HG02852 (cell line): ENCODE data around the gene RTF1.
"Not testable (repeated sequence)": the region's sequence is repeated elsewhere in the genome, so short reads cannot be mapped to it uniquely, and the experiment has no call there.

Experiments used
- ATAC-seq: cut with Tn5 transposase; IDR thresholded peaks from one replicate; pipeline ENCODE4 v1.9.1; 2021; ENCODE audit warnings: mild to moderate bottlenecking, moderate library complexity; ENCODE audit not compliant: unreplicated experiment

RTF1 gene

DNA sequence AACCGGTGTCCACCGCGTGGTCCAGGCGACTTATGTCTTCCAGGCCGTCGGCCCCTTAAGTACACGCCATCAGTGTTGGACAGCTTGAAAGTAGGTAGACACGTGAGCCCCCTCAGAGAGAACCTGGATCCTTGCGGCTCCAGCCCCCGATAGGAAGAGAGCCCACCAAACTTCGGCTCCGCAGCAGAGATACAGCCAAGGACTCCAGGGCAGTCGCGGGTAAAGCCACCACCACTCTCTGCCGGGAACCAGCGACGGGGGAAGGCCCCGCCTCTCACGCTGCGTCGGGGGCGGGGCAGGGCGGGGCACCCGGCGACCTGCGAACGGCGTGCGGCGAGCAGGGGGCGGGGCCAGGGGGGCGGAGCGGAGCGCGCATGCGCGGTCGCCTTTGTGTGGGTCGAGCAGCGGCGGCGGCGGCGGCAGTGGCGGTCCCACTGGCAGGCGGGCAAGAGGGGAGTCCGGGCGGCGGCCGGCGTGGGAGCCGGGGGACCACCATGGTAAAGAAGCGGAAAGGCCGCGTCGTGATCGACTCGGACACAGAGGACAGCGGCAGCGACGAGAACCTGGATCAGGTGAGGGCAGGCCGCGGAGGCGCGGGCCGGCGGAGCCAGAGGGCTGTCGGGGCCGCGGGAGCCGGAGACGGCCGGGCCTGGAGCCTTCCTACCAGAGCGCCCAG, at the start of gene RTF1:
RTF1 (plus strand) TSS at position 354 of the 676 bp plus-strand sequence; CDS start at position 375, 21 bp downstream.
- peak; percentile 80 for ATAC-seq

DNA sequence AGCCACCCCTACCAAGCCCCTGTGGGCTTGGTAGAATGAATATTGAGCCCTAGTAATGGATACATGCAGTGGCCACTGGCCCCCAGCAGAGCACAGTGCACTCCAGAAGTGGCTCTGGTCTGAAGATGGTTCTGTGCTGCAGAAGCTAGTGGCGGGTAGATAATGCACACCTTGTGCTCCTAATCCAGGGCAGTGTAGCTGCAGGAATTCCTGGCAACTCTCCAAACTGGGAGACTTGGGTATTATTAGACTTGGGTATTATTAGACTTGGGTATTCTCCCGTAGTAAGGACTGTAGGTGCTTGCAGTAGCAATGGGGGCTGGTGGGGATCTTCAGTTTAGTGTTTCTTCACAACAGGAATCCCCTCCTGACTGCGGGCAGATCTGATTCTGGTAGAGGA, 49.5 kb upstream of the RTF1 start:
- no peak for ATAC-seq

- no peak for ATAC-seq
Observed at GRCh38 chr15:41377978-41378377, 38.9 kb upstream of the RTF1 start.

DNA sequence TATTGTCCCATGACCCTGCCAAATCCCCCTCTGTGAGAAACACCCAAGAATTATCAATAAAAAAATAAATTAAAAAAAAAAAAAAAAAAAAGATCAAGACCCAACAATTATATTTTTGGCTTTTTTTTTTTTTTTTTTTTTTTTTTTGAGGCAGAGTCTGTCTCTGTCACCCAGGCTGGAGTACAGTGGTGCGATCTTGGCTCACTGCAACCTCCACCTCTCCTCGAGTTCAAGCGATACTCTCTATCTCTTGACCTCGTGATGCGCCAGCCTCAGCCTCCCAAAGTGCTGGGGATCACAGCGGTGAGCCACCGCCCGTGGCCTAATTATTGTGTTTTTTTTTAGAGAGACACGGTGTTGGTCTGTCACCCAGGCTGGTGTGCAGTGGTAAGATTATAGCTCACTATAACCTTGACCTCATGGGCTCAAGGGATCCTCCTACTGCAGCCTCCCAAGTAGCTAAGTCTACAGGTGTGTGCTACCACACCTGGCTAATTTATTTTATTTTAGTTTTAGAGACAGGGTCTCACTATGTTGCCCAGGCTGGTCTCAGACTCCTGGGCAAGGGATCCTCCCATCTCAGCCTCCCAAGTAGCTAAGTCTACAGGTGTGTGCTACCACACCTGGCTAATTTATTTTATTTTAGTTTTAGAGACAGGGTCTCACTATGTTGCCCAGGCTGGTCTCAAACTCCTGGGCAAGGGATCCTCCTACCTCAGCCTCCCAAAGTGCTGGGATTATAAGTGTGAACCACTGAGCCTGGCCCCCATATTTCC, 32.7 kb upstream of the RTF1 start:
- ATAC-seq = not testable (repeated sequence)

GRCh38 chr15:41387646-41388045, 29.2 kb upstream of the RTF1 start:
- no peak for ATAC-seq

DNA sequence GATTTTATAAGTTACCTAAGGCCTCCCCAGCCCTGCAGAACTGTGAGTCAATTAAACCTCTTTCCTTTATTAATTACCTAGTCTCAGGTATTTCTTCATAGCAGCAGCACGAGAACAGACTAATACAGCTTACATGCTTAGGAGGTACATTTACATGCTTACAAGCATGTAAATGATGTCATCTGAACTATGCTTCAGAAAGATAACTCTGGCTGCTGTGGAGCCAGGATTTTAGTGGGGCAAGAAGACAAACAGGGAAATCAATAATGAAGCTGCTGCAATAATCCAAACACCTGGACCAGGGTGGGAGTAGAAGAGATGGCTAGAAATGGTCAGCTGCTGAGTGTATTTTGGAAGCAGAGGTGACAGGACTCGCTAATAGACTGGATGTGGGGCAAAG, 24.2 kb upstream of the RTF1 start:
- no peak for ATAC-seq

GRCh38 chr15:41394924-41395323, 22.0 kb upstream of the RTF1 start:
- no peak for ATAC-seq

DNA sequence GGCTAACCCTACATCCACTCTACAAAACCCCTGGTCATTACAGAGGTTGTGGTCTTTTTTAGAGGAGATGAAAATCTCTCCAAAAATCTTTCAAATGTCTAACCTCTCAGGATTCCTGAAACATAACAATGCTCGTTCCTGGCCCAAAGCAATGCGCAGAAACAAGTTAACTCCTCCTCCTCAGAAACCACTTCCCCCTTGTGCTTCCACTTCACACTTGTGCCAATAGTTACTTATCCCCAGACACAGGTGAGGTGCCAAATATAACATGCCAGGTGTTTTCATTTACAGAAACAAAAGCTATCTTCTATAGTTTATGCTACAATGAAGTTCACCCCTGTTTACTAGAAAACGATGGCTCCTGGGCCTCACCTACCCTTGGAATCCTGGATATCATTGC, 20.8 kb upstream of the RTF1 start:
- ATAC-seq = no peak

DNA sequence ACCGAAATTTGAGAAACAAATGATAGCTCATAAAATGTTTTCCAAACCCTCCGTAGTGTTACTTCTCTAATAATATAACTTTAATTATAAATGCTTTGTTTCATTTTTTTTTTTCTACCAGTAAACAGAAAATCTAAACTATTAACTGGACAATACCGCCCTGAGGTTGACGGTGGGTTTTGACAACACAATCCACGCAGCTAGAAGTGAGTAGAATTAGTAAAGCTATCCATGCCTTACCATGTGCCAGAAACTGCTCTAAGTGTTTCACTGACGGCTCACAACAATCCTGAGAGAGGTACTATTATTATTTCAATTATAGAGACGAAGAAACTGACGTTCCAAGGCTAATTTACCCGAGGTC, 15.0 kb upstream of the RTF1 start:
- ATAC-seq = no peak

DNA sequence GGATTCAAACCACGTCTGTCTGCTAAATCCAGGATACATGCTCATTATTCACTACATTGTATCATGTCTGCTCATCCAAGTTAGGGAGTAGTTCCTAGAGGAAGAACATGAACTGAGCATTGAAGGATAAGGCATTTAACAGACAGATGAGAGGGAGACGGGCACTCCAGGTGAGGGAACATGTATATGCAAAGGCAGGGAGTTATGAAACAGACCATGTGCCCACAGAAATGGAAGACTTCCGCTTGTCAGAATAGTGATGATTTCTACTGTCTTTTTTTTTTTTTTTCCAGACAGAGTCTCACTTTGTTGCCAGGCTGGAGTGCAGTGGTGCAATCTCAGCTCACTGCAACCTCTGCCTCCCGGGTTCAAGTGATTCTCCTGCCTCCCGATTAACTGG, 9.6 kb upstream of the RTF1 start:
- no peak for ATAC-seq

- no peak for ATAC-seq
Observed at GRCh38 chr15:41408234-41408641, 8.7 kb upstream of the RTF1 start.

DNA sequence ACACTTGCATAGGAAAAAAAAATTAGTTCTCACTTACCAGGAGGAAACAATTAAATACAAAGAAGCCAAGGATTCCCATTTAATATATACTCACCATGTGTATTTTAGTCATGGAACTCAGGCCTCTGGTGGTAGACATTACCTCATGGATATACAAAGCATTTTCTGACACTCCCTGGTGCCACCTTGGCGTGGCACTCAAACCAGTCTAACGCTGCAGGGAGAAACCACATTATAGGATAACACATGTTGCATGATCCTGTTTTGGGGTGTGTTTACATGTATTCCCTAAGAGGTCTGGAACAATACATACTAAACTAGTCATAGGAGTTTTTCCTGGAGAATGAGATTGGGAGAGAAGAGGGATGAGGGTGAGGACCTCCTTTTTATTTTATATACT, 5.9 kb upstream of the RTF1 start:
- no peak for ATAC-seq

- ATAC-seq = no peak
Observed at GRCh38 chr15:41411441-41411840, 5.5 kb upstream of the RTF1 start.

- peak; percentile 9 for ATAC-seq
Observed at GRCh38 chr15:41416128-41416741, 660 bp upstream of the RTF1 start.

- ATAC-seq = peak; percentile 41
Observed at GRCh38 chr15:41417418-41418195, 712 bp downstream of the RTF1 start.

DNA sequence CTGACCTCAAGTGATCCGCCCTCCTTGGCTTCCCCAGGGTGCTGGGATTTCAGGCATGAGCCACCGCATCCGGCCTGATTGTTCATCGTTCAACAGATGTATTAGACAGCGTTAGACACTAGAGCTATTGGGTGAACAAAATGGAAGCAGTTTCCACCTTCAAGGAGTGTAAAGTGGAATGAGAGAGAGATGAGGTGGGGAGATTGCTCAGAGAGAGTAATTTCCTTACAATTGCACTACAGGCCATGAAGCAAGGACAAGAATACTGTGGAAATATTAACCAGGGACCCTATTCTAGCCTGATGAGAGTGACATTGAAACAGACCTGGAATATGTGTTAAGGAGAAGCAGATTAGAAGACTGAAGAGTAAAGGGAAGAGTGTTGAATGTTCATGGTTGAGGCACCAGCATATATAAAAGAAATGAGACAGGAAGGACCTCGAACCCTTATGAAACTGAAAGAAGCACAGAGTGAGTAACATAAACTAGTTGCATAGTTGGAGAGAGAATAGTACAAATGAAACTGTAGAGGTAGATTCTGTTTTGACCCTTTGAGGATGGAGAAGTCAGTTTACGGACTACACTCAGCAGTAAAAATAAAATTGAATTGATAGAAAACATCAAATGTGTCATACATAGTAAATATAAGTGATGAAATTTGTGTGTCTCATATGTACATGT, 7.2 kb downstream of the RTF1 start:
- ATAC-seq = peak; percentile 91

DNA sequence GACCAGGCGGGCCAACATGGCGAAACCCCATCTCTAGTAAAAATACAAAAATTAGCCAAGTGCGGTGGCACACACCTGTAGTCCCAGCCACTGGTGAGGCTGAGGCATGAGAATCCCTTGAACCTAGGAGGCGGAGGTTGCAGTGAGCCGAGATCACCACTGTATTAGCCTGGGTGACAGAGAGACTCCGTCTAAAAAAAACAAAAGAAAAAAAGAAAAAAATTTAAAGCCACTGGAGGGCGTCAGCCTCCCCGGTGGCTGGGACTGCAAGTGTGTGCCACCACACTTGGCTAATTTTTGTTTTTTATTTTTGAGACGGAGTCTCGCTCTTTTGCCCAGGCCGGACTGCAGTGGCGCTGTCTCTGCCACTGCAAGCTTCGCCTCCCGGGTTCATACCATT, 7.9 kb downstream of the RTF1 start:
- no peak for ATAC-seq

DNA sequence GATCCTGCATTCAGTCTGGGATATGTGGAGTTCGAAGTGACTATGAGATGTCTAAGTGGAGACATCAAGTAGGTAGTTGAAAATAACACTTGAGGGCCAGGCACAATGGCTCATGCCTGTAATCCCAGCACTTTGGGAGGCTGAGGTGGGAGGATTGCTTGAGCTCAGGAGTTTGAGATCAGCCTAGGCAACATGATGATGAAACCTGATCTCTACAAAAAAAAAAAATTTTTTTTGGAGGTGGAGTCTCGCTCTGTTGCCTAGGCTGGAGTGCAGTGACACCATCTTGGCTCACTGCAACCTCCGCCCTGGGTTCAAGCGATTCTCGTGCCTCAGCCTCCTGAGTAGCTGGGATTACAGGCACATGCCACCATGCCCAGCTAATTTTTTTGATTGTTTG, 9.0 kb downstream of the RTF1 start:
- ATAC-seq = not testable (repeated sequence)

- peak; percentile 73 for ATAC-seq
Observed at GRCh38 chr15:41429003-41429890, 12.4 kb downstream of the RTF1 start.
